HepG2 (cell line): ENCODE results near the gene TLK1. TPM values are rescaled to one million over a fixed set of nuclear protein-coding genes. Genes with fewer than 3 reads are reported as not detected.

Experiments
- ATF7-NPFF ChIP-seq: sonication (generic); formaldehyde crosslinking; IDR thresholded peaks from 2 replicates; pipeline ENCODE4 v1.8.1; 2023; ENCODE audit warnings: mild to moderate bottlenecking, low read depth, missing genetic modification reagents, moderate library complexity
- DZIP1 ChIP-seq: sonication (generic); formaldehyde crosslinking; IDR thresholded peaks from 2 replicates; pipeline ENCODE4 v1.5.0; 2020; ENCODE audit warnings: mild to moderate bottlenecking, missing genetic modification reagents
- EHMT2 ChIP-seq: fragments of 200-600 bp; sonication (generic); IDR thresholded peaks from 2 replicates; pipeline ENCODE4 v1.7.0; 2017; ENCODE audit warnings: antibody characterized with exemption, low read depth, low read length, borderline replicate concordance
- ESRRA ChIP-seq: sonication (generic); formaldehyde crosslinking; IDR thresholded peaks from 2 replicates; pipeline ENCODE4 v1.5.1; 2020; ENCODE audit warnings: mild to moderate bottlenecking, low read depth, missing genetic modification reagents
- FOXJ3 ChIP-seq: sonication (generic); formaldehyde crosslinking; IDR thresholded peaks from 2 replicates; pipeline ENCODE4 v1.4.0; 2020; ENCODE audit warnings: missing genetic modification reagents, mild to moderate bottlenecking, borderline replicate concordance
- HDAC6 ChIP-seq: fragments of 200-600 bp; sonication (generic); IDR thresholded peaks from 2 replicates; pipeline ENCODE4 v1.7.0; 2017; ENCODE audit warnings: mild to moderate bottlenecking, antibody characterized with exemption, low read length, low read depth
- HOXA9 ChIP-seq: sonication (generic); formaldehyde crosslinking; IDR thresholded peaks from 2 replicates; pipeline ENCODE4 v1.8.1; 2022; ENCODE audit warnings: missing genetic modification reagents, mild to moderate bottlenecking, moderate library complexity, borderline replicate concordance
- JUN ChIP-seq: sonication (generic); formaldehyde crosslinking; IDR thresholded peaks from 2 replicates; pipeline ENCODE4 v1.4.0; 2020; ENCODE audit warnings: mild to moderate bottlenecking, missing genetic modification reagents
- NFYB ChIP-seq: sonication (generic); formaldehyde crosslinking; IDR thresholded peaks from 2 replicates; pipeline ENCODE4 v1.4.0; 2020; ENCODE audit warnings: missing genetic modification reagents
- PHF8 ChIP-seq: sonication (generic); formaldehyde crosslinking; IDR thresholded peaks from 2 replicates; pipeline ENCODE4 v1.5.0; 2020; ENCODE audit warnings: missing genetic modification reagents
- SRY ChIP-seq: sonication (generic); formaldehyde crosslinking; IDR thresholded peaks from 2 replicates; pipeline ENCODE4 v1.8.0; 2022; ENCODE audit warnings: mild to moderate bottlenecking, missing genetic modification reagents
- SSRP1 ChIP-seq: IDR thresholded peaks from 2 replicates; pipeline ENCODE4 v1.6.1; 2016; ENCODE audit warnings: control low read depth
- ZNF24 ChIP-seq: fragments of 450-650 bp; IDR thresholded peaks from 2 replicates; pipeline ENCODE4 v1.6.1; 2017; ENCODE audit warnings: antibody characterized with exemption, mild to moderate bottlenecking
- ZNF446 ChIP-seq: sonication (generic); formaldehyde crosslinking; IDR thresholded peaks from 2 replicates; pipeline ENCODE4 v1.5.0; 2020; ENCODE audit warnings: mild to moderate bottlenecking, missing genetic modification reagents
- ZNF546 ChIP-seq: sonication (generic); formaldehyde crosslinking; conservative IDR thresholded peaks from 2 replicates; pipeline ENCODE4 v1.8.1; 2023; ENCODE audit warnings: mild to moderate bottlenecking, missing genetic modification reagents
- polyA plus RNA-seq, 8 experiments: library from polyadenylated mRNA; depleted of rRNA in 3 of 8; stranded (reverse) in 7 of 8; unstranded in 1 of 8; fragments of >200 nt; fragmentation: Illumina TruSeq in 4 of 8; extraction: Trizol in 4 of 8; gene quantifications; 2 replicates each; pipeline versions ENCODE4 v1.2.1 to v1.2.3, GENCODE V29; 2011 to 2016; ENCODE audit warnings: low read depth in 4 of 8, missing spikeins in 1 of 8, mixed read lengths in 1 of 8; ENCODE audit not compliant: insufficient read depth in 1 of 8
- total RNA-seq, 5 experiments: library from RNA; depleted of rRNA; stranded (reverse); fragments of >200 nt; fragmentation: Illumina TruSeq; extraction: Trizol; gene quantifications; 2 replicates each; pipeline ENCODE4 v1.2.3, GENCODE V29; 2016; ENCODE audit warnings: low read depth in 1 of 5
- TF ChIP-seq, protein P1 (sequence below): sonication (generic); formaldehyde crosslinking; conservative IDR thresholded peaks from 2 replicates; pipeline ENCODE4 v1.4.0; 2020; ENCODE audit warnings: missing genetic modification reagents
- TF ChIP-seq, protein P2 (sequence below): sonication (generic); formaldehyde crosslinking; IDR thresholded peaks from 2 replicates; pipeline ENCODE4 v1.5.0; 2020; ENCODE audit warnings: missing genetic modification reagents
- TF ChIP-seq, protein P3 (sequence below): sonication (generic); formaldehyde crosslinking; IDR thresholded peaks from 2 replicates; pipeline ENCODE4 v1.8.1; 2023; ENCODE audit warnings: mild to moderate bottlenecking, inconsistent platforms, moderate library complexity, missing genetic modification reagents, borderline replicate concordance

Gene TLK1
- total and polyA plus RNA-seq, 2 of the 13 experiments (the other 11 are each of a cell fraction or from before 2014, with no cell fraction given): 16.8 to 28.7 TPM

- TF ChIP-seq, protein P1, sequence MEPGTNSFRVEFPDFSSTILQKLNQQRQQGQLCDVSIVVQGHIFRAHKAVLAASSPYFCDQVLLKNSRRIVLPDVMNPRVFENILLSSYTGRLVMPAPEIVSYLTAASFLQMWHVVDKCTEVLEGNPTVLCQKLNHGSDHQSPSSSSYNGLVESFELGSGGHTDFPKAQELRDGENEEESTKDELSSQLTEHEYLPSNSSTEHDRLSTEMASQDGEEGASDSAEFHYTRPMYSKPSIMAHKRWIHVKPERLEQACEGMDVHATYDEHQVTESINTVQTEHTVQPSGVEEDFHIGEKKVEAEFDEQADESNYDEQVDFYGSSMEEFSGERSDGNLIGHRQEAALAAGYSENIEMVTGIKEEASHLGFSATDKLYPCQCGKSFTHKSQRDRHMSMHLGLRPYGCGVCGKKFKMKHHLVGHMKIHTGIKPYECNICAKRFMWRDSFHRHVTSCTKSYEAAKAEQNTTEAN (CRISPR knock-in tag): peak; percentile 64
- TF ChIP-seq ESRRA: peak; percentile 75
- TF ChIP-seq, protein P2, sequence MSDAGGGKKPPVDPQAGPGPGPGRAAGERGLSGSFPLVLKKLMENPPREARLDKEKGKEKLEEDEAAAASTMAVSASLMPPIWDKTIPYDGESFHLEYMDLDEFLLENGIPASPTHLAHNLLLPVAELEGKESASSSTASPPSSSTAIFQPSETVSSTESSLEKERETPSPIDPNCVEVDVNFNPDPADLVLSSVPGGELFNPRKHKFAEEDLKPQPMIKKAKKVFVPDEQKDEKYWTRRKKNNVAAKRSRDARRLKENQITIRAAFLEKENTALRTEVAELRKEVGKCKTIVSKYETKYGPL (CRISPR knock-in tag): peak; percentile 49; the same call in 1 of the 2 replicates
- no peak for TF ChIP-seq ZNF24
- TF ChIP-seq ATF7-NPFF (CRISPR knock-in tag): peak; percentile 97
- 0 out of 2 replicates have a peak, but pooled peaks have one; percentile 87 for TF ChIP-seq ZNF446
- TF ChIP-seq EHMT2: no peak
- TF ChIP-seq HOXA9: no peak
- peak; percentile 85; the same call in 1 of the 2 replicates for TF ChIP-seq SSRP1 (CRISPR knock-in tag)
- TF ChIP-seq FOXJ3 (CRISPR knock-in tag): peak; percentile 17; the same call in 1 of the 2 replicates
- TF ChIP-seq, protein P3, sequence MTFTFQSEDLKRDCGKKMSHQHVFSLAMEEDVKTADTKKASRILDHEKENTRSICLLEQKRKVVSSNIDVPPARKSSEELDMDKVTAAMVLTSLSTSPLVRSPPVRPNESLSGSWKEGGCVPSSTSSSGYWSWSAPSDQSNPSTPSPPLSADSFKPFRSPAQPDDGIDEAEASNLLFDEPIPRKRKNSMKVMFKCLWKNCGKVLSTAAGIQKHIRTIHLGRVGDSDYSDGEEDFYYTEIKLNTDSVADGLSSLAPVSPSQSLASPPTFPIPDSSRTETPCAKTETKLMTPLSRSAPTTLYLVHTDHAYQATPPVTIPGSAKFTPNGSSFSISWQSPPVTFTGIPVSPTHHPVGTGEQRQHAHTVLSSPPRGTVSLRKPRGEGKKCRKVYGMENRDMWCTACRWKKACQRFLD: no peak
- 0 out of 2 replicates have a peak, but pooled peaks have one; percentile 21 for TF ChIP-seq JUN (CRISPR knock-in tag)
- TF ChIP-seq ZNF546 (CRISPR knock-in tag): 0 out of 2 replicates have a peak, but pooled peaks have one; percentile 45
- no peak for TF ChIP-seq DZIP1 (CRISPR knock-in tag)
- no peak for TF ChIP-seq HDAC6
- peak; percentile 68 for TF ChIP-seq PHF8 (CRISPR knock-in tag)
- no peak for TF ChIP-seq NFYB (CRISPR knock-in tag)
- peak; percentile 77 for TF ChIP-seq SRY (CRISPR knock-in tag)
Measured at GRCh38 chr2:170973492-170974303, 187.0 kb downstream of the TLK1 start (continued).
